Measurements from ENCODE around the gene ZFP14.

GRCh38 chr19:36373638-36374156 lies 5.3 kb downstream of the ZFP14 start:
- TF ChIP-seq EZH2phosphoT487 (IDR thresholded peaks at IDR 0.05; ENCODE audit: borderline replicate concordance, low read length) = no peak
- TF ChIP-seq CTCF (IDR thresholded peaks at IDR 0.05; ENCODE audit: low read depth, low read length, poor library complexity, severe bottlenecking) = no peak

Measured in DOHH2 (cell line).